Heart left ventricle (tissue), 13 donors: ENCODE measurements around the gene SLIT3.

Experiments used
- POLR2A ChIP-seq, 2 donors: fragments of 450-650 bp; IDR thresholded peaks; one replicate each; pipeline ENCODE4 v1.6.1; 2017; ENCODE audit warnings: antibody characterized with exemption in 2 of 2, mild to moderate bottlenecking in 2 of 2, moderate library complexity in 2 of 2
- TF ChIP-seq, protein P1 (sequence below), 12 donors: fragments of 200-600 bp; sonication (generic) in 4 of 12; IDR thresholded peaks; one replicate each; pipeline versions ENCODE4 v1.5.0 to v1.8.0; 2018 to 2022; ENCODE audit warnings: antibody characterized with exemption in 12 of 12, mild to moderate bottlenecking in 5 of 12
- donor health status: ischemic (EF 13 %, LVEDD 7.1; RV severe dilation, severe dysfunction).
- donor health status: DM: no; HTN: yes; CAD: no.
- donor health status: DM: no; HTN: no; CAD: no.
- donor health status: ischemic (EF 25% LVEDD 6.9; RV normal size, moderate dysfunction).
- donor health status: ischemic (EF 25% LVEDD 5.7; RV mildly dilated, moderate dysfunction).
- donor health status: ischemic (EF 35%, LVEDD 5.7; RV mildly dilated, moderate dysfunction).
- donor health status: nonischemic (EF 11% LVEDD 7.7; RV severe dilation, severe dysfunction).
- donor health status: DM: yes; HTN: yes; CAD: no.
- donor health status: PGD.
- donor health status: ischemic (EF 29% LVEDD 5.4; RV normal size, mild dysfunction).
- donor health status: nonischemic (EF 23%, LVEDD 6.1; RV moderate dilation, normal function).

- TF ChIP-seq, protein P1, sequence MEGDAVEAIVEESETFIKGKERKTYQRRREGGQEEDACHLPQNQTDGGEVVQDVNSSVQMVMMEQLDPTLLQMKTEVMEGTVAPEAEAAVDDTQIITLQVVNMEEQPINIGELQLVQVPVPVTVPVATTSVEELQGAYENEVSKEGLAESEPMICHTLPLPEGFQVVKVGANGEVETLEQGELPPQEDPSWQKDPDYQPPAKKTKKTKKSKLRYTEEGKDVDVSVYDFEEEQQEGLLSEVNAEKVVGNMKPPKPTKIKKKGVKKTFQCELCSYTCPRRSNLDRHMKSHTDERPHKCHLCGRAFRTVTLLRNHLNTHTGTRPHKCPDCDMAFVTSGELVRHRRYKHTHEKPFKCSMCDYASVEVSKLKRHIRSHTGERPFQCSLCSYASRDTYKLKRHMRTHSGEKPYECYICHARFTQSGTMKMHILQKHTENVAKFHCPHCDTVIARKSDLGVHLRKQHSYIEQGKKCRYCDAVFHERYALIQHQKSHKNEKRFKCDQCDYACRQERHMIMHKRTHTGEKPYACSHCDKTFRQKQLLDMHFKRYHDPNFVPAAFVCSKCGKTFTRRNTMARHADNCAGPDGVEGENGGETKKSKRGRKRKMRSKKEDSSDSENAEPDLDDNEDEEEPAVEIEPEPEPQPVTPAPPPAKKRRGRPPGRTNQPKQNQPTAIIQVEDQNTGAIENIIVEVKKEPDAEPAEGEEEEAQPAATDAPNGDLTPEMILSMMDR (IDR thresholded peaks at IDR 0.05): no peak
- no peak for TF ChIP-seq POLR2A (IDR thresholded peaks at IDR 0.05)
Observed at GRCh38 chr5:169272731-169273427, 28.1 kb downstream of the SLIT3 start.
